ENCODE results near the gene MYO1C.
"Not testable (repeated sequence)": the region's sequence is repeated elsewhere in the genome, so short reads cannot be mapped to it uniquely, and the experiment has no call there.

The MYO1C gene

GRCh38 chr17:1449412-1449967, 43.0 kb downstream of the MYO1C start:
- peaks cover 28% of the 10 kb centered on the region for H3K4me1 ChIP-seq (ENCODE audit: control insufficient read depth, insufficient read depth, low read length)
- H3K36me3 ChIP-seq (ENCODE audit: control insufficient read depth, insufficient read depth, low read length), result no peaks in the 10 kb centered on the region
- H3K9me3 ChIP-seq (ENCODE audit: control insufficient read depth, low read length), result no peaks in the 10 kb centered on the region

GRCh38 chr17:1447052-1447451, 45.4 kb downstream of the MYO1C start:
- H3K4me3 ChIP-seq (ENCODE audit: low read length), result no peak overlapping the region
- H3K36me3 ChIP-seq (ENCODE audit: control insufficient read depth, insufficient read depth, low read length), result no peaks in the 10 kb centered on the region
- H3K27me3 ChIP-seq (ENCODE audit: control insufficient read depth, insufficient read depth, low read length), result no peaks in the 10 kb centered on the region
- peaks cover 11% of the 10 kb centered on the region for H3K4me1 ChIP-seq (ENCODE audit: control insufficient read depth, insufficient read depth, low read length)
- no peaks in the 10 kb centered on the region for H3K9me3 ChIP-seq (ENCODE audit: control insufficient read depth, low read length)
- no peak overlapping the region for H3K9ac ChIP-seq (ENCODE audit: low read length)

More at GRCh38 chr17:1449412-1449967, 43.0 kb downstream of the MYO1C start:
- no peak overlapping the region for H3K9ac ChIP-seq (ENCODE audit: low read length)
- H3K4me3 ChIP-seq (ENCODE audit: low read length), result no peak overlapping the region
- H3K27me3 ChIP-seq (ENCODE audit: control insufficient read depth, insufficient read depth, low read length), result no peaks in the 10 kb centered on the region

GRCh38 chr17:1446201-1446600, 46.3 kb downstream of the MYO1C start:
- Histone ChIP-seq H3K27me3 (ENCODE audit: control insufficient read depth, insufficient read depth, low read length) (no peaks in the 10 kb centered on the region), H3K9ac (ENCODE audit: low read length) (no peak overlapping the region), H3K4me1 (ENCODE audit: control insufficient read depth, insufficient read depth, low read length) (peaks cover 11% of the 10 kb centered on the region), H3K36me3 (ENCODE audit: control insufficient read depth, insufficient read depth, low read length) (no peaks in the 10 kb centered on the region), H3K4me3 (ENCODE audit: low read length) (no peak overlapping the region), H3K9me3 (ENCODE audit: control insufficient read depth, low read length) (no peaks in the 10 kb centered on the region)

GRCh38 chr17:1445695-1446094, 46.8 kb downstream of the MYO1C start:
- H3K27me3 ChIP-seq (ENCODE audit: control insufficient read depth, insufficient read depth, low read length); H3K36me3 ChIP-seq (ENCODE audit: control insufficient read depth, insufficient read depth, low read length); H3K9me3 ChIP-seq (ENCODE audit: control insufficient read depth, low read length); H3K9ac ChIP-seq (ENCODE audit: low read length); H3K4me3 ChIP-seq (ENCODE audit: low read length): not testable (repeated sequence)
- H3K4me1 ChIP-seq (ENCODE audit: control insufficient read depth, insufficient read depth, low read length), result peaks cover 11% of the 10 kb centered on the region

GRCh38 chr17:1442721-1443120, 49.8 kb downstream of the MYO1C start:
- not testable (repeated sequence) for H3K36me3 ChIP-seq (ENCODE audit: control insufficient read depth, insufficient read depth, low read length); H3K4me1 ChIP-seq (ENCODE audit: control insufficient read depth, insufficient read depth, low read length); H3K4me3 ChIP-seq (ENCODE audit: low read length); H3K27me3 ChIP-seq (ENCODE audit: control insufficient read depth, insufficient read depth, low read length); H3K9me3 ChIP-seq (ENCODE audit: control insufficient read depth, low read length); H3K9ac ChIP-seq (ENCODE audit: low read length)

- H3K9me3 ChIP-seq (ENCODE audit: control insufficient read depth, low read length), result no peaks in the 10 kb centered on the region
- peaks cover 2% of the 10 kb centered on the region for H3K4me1 ChIP-seq (ENCODE audit: control insufficient read depth, insufficient read depth, low read length)
- no peaks in the 10 kb centered on the region for H3K27me3 ChIP-seq (ENCODE audit: control insufficient read depth, insufficient read depth, low read length)
- no peaks in the 10 kb centered on the region for H3K36me3 ChIP-seq (ENCODE audit: control insufficient read depth, insufficient read depth, low read length)
- H3K9ac ChIP-seq (ENCODE audit: low read length), result no peak overlapping the region
- no peak overlapping the region for H3K4me3 ChIP-seq (ENCODE audit: low read length)
Observed at GRCh38 chr17:1442187-1442586, 50.3 kb downstream of the MYO1C start.

GRCh38 chr17:1440921-1441320, 51.6 kb downstream of the MYO1C start:
- H3K4me1 ChIP-seq (ENCODE audit: control insufficient read depth, insufficient read depth, low read length), result no peaks in the 10 kb centered on the region
- H3K27me3 ChIP-seq (ENCODE audit: control insufficient read depth, insufficient read depth, low read length), result no peaks in the 10 kb centered on the region
- H3K9me3 ChIP-seq (ENCODE audit: control insufficient read depth, low read length), result no peaks in the 10 kb centered on the region
- no peak overlapping the region for H3K9ac ChIP-seq (ENCODE audit: low read length)
- H3K4me3 ChIP-seq (ENCODE audit: low read length), result no peak overlapping the region
- H3K36me3 ChIP-seq (ENCODE audit: control insufficient read depth, insufficient read depth, low read length), result peaks cover 4% of the 10 kb centered on the region

GRCh38 chr17:1438593-1439083, 53.8 kb downstream of the MYO1C start:
- H3K4me3 ChIP-seq (ENCODE audit: low read length), result no peak overlapping the region
- no peaks in the 10 kb centered on the region for H3K9me3 ChIP-seq (ENCODE audit: control insufficient read depth, low read length)
- H3K9ac ChIP-seq (ENCODE audit: low read length), result no peak overlapping the region
- H3K4me1 ChIP-seq (ENCODE audit: control insufficient read depth, insufficient read depth, low read length), result no peaks in the 10 kb centered on the region
- H3K36me3 ChIP-seq (ENCODE audit: control insufficient read depth, insufficient read depth, low read length), result peaks cover 9% of the 10 kb centered on the region
- no peaks in the 10 kb centered on the region for H3K27me3 ChIP-seq (ENCODE audit: control insufficient read depth, insufficient read depth, low read length)

- Histone ChIP-seq H3K36me3 (ENCODE audit: control insufficient read depth, insufficient read depth, low read length) (peaks cover 9% of the 10 kb centered on the region), H3K9me3 (ENCODE audit: control insufficient read depth, low read length) (no peaks in the 10 kb centered on the region), H3K4me3 (ENCODE audit: low read length) (no peak overlapping the region), H3K4me1 (ENCODE audit: control insufficient read depth, insufficient read depth, low read length) (no peaks in the 10 kb centered on the region), H3K9ac (ENCODE audit: low read length) (no peak overlapping the region), H3K27me3 (ENCODE audit: control insufficient read depth, insufficient read depth, low read length) (no peaks in the 10 kb centered on the region)
Observed at GRCh38 chr17:1435326-1435725, 57.2 kb downstream of the MYO1C start.

- Histone ChIP-seq H3K9me3 (ENCODE audit: control insufficient read depth, low read length) (no peaks in the 10 kb centered on the region), H3K4me3 (ENCODE audit: low read length) (no peak overlapping the region), H3K27me3 (ENCODE audit: control insufficient read depth, insufficient read depth, low read length) (no peaks in the 10 kb centered on the region), H3K36me3 (ENCODE audit: control insufficient read depth, insufficient read depth, low read length) (peaks cover 9% of the 10 kb centered on the region), H3K9ac (ENCODE audit: low read length) (no peak overlapping the region), H3K4me1 (ENCODE audit: control insufficient read depth, insufficient read depth, low read length) (no peaks in the 10 kb centered on the region)
Observed at GRCh38 chr17:1434150-1434549, 58.3 kb downstream of the MYO1C start.

- no peaks in the 10 kb centered on the region for H3K4me1 ChIP-seq (ENCODE audit: control insufficient read depth, insufficient read depth, low read length)
- no peak overlapping the region for H3K9ac ChIP-seq (ENCODE audit: low read length)
- no peaks in the 10 kb centered on the region for H3K9me3 ChIP-seq (ENCODE audit: control insufficient read depth, low read length)
- H3K4me3 ChIP-seq (ENCODE audit: low read length), result no peak overlapping the region
- no peaks in the 10 kb centered on the region for H3K27me3 ChIP-seq (ENCODE audit: control insufficient read depth, insufficient read depth, low read length)
- H3K36me3 ChIP-seq (ENCODE audit: control insufficient read depth, insufficient read depth, low read length), result peaks cover 9% of the 10 kb centered on the region
Observed at GRCh38 chr17:1431631-1432104, 60.8 kb downstream of the MYO1C start.

GRCh38 chr17:1423456-1424135, 68.9 kb downstream of the MYO1C start:
- H3K4me3 ChIP-seq (ENCODE audit: low read length), result no peak overlapping the region
- H3K9me3 ChIP-seq (ENCODE audit: control insufficient read depth, low read length), result no peaks in the 10 kb centered on the region
- no peak overlapping the region for H3K9ac ChIP-seq (ENCODE audit: low read length)
- no peaks in the 10 kb centered on the region for H3K27me3 ChIP-seq (ENCODE audit: control insufficient read depth, insufficient read depth, low read length)
- no peaks in the 10 kb centered on the region for H3K36me3 ChIP-seq (ENCODE audit: control insufficient read depth, insufficient read depth, low read length)
- H3K4me1 ChIP-seq (ENCODE audit: control insufficient read depth, insufficient read depth, low read length), result peaks cover 5% of the 10 kb centered on the region
